ENCODE results near the gene CBL. TPM values are rescaled to one million over a fixed set of nuclear protein-coding genes. Genes with fewer than 3 reads are reported as not detected.
A peak's percentile ranks its signal among the peaks of the same experiment; 100 is the strongest.

The CBL gene
- total RNA-seq, 2 donors from 2014 or later, result 8.5 to 14.5 TPM

DNA sequence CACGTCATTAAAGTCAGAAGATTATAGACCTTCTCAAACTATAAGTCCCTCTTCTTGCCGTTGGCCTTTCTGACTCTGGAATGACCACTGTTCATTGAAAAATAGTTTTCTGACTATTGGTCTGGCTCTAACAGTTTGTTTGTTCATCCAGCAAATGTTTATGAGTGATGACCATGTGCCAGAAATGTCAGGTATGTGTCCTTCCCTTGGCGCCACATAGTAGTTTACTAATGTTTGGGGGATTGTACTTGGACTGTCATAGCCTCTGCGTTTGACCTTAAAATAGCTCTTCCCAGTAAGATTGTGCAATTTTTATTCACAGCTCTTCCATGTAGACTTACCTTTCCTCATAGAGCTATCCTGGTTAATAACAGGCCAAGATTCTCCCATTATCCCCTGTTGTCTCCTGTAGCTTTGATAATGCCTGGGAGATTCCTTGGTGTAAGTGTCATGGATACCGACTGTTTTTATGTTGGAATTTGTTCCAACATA lies 97.1 kb downstream of the CBL start:
- no peak for DNase-seq (ENCODE audit: low spot score)
- H3K4me1 ChIP-seq, result peaks cover 0 to 22% of the 10 kb centered on the region in 2 donors
- H3K36me3 ChIP-seq, result peaks cover 46% of the 10 kb centered on the region
- no peaks in the 10 kb centered on the region for H3K27me3 ChIP-seq
- H3K4me3 ChIP-seq, result no peak overlapping the region
- H3K9me3 ChIP-seq, result no peaks in the 10 kb centered on the region
- no peak overlapping the region for H3K27ac ChIP-seq
- TF ChIP-seq, protein P1, sequence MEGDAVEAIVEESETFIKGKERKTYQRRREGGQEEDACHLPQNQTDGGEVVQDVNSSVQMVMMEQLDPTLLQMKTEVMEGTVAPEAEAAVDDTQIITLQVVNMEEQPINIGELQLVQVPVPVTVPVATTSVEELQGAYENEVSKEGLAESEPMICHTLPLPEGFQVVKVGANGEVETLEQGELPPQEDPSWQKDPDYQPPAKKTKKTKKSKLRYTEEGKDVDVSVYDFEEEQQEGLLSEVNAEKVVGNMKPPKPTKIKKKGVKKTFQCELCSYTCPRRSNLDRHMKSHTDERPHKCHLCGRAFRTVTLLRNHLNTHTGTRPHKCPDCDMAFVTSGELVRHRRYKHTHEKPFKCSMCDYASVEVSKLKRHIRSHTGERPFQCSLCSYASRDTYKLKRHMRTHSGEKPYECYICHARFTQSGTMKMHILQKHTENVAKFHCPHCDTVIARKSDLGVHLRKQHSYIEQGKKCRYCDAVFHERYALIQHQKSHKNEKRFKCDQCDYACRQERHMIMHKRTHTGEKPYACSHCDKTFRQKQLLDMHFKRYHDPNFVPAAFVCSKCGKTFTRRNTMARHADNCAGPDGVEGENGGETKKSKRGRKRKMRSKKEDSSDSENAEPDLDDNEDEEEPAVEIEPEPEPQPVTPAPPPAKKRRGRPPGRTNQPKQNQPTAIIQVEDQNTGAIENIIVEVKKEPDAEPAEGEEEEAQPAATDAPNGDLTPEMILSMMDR (IDR thresholded peaks at IDR 0.05), result no peak

DNA sequence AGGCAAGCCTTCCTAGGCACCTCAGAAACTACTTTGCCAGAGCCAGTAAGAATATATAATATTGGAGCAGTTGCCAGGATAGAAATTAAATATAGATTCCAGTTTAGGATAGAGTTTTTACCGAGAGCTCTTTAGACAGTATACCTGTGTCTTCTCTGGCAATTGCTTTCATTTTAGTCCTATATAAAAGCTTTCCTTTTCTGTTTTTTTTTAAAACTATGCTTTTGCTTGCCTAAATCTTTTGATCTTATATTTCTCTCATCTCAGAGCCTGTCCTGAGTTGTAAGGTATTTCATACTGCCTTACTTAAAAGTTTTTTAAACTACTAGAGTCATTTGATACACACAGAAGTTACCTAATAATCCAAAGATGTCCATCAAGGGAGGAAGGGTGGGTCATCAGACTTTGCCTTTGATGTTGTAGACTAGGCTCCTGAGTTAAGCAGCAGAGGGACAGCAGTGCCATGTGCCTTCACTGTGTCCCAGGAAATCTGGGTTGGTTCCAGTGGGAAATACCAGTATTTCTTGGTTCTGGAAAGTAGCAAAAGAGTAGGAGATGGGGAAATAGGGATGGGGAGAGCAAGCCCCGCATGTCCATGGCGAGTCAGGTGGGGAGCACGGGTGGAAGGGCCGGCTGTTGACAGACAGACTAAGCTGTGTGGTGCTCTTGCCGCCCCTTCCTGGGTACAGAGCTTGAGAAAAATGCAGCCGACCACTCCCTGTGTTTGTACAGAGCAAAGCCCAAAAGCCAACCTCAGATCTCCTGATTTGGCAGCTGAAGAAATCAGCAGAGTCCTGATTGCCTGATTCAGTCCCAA lies 99.6 kb downstream of the CBL start:
- H3K4me1 ChIP-seq, result peaks cover 0 to under 1% of the 10 kb centered on the region in 2 donors

DNA sequence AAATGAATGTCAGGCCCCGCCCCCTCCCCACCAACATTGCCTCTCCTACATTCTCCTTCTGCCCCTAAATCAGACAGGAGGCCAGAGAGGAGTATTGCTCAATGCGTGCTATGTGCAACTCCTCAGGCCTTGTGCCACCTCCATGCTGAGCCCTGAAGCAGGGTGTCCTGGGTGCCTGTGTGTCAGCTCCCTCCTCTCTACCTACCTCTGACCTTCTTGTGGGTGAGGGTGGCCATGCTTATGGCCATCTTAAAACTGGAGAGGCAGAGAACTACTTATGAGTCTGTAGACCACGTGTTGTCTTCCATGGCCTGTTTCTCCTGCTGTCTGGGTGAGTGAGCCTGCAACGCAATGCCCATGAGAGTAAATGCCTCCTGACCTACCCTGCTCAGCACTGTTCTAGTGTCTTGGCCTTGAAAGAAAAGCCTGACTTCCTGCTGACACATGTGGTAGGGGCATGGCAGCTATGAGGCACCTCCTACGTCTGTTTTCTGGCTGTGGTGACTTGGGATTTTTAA lies 100.3 kb downstream of the CBL start:
- peaks cover 52% of the 10 kb centered on the region for H3K36me3 ChIP-seq
- no peaks in the 10 kb centered on the region for H3K9me3 ChIP-seq
- H3K27me3 ChIP-seq, result no peaks in the 10 kb centered on the region
- H3K4me1 ChIP-seq, result no peaks in the 10 kb centered on the region
- TF ChIP-seq, protein P1 (IDR thresholded peaks at IDR 0.05), result no peak
- peak overlapping the region; percentile 15 to 59 for H3K27ac ChIP-seq
- DNase-seq (ENCODE audit: low spot score), result no peak
- H3K4me3 ChIP-seq, result no peak overlapping the region

More for the DNA sequence above, 99.6 kb downstream of the CBL start:
- no peak overlapping the region for H3K4me3 ChIP-seq
- no peaks in the 10 kb centered on the region for H3K9me3 ChIP-seq
- peaks cover 52% of the 10 kb centered on the region for H3K36me3 ChIP-seq
- peak overlapping the region; percentile 15 to 59 for H3K27ac ChIP-seq
- no peaks in the 10 kb centered on the region for H3K27me3 ChIP-seq
- TF ChIP-seq, protein P1 (IDR thresholded peaks at IDR 0.05), result no peak
- no peak for DNase-seq (ENCODE audit: low spot score)

DNA sequence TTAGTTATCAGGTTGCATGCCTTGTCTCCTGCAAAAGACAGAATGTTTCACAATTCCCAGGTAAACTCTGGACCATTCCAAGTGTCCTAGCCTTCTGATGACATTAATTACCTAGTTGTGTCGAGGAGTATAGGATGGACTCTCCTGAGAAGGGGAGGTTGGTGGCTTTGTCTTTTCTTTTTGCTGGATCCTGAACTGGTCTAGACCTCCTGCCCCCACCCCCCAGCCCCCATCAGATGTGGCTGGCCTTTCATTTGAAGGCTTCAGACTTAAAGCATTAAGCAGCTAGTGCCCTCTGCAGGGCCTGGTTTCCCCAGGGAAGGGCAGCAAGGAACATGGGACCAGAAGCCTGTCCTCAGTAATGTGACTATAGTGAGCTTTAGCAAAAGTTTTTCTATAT lies 101.1 kb downstream of the CBL start:
- H3K4me3 ChIP-seq, result no peak overlapping the region
- TF ChIP-seq, protein P1 (IDR thresholded peaks at IDR 0.05), result peak in 1 of 2 donors; percentile 31
- no peak for DNase-seq (ENCODE audit: low spot score)
- H3K36me3 ChIP-seq, result peaks cover 57% of the 10 kb centered on the region
- H3K27ac ChIP-seq, result peak overlapping the region; percentile 32 to 46
- no peaks in the 10 kb centered on the region for H3K9me3 ChIP-seq
- H3K4me1 ChIP-seq, result no peaks in the 10 kb centered on the region
- H3K27me3 ChIP-seq, result no peaks in the 10 kb centered on the region

DNA sequence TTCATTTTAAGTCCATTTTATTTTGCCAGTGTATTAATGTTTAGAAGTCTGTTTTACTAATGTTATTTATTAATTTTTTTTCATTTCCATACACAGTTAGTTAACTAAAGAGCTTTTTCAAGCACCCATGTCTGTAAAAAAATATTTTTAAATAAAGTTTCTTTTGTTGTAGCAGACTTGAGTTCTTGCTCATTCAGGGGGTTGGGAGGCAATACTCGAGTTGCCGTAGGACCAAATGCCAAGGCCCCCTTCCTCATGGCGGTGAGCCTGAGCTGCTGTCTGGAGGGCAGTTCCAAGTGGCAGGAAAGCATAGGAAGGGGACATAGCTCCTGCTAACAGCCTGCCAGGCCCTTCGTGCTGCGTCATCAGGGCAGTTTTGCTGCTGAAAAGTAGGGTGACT lies 101.8 kb downstream of the CBL start:
- Histone ChIP-seq H3K27me3 (no peaks in the 10 kb centered on the region), H3K4me1 (no peaks in the 10 kb centered on the region), H3K36me3 (peaks cover 64% of the 10 kb centered on the region), H3K9me3 (no peaks in the 10 kb centered on the region), H3K4me3 (no peak overlapping the region), H3K27ac (peak overlapping the region; percentile 16 to 27)
- TF ChIP-seq, protein P1 (IDR thresholded peaks at IDR 0.05), result no peak
- DNase-seq (ENCODE audit: low spot score), result no peak

All from right atrium auricular region (tissue), 2 donors.